H9 (cell line): ENCODE data around the gene MTRF1. TPM values are rescaled to one million over a fixed set of nuclear protein-coding genes. Genes with fewer than 3 reads are reported as not detected.

Source experiments
- DNase-seq: peaks from one replicate; pipeline ENCODE4 v3.0.0-alpha.2; 2017
- H2AFZ ChIP-seq: one replicate; pipeline ENCODE4 v1.6.1; 2013; ENCODE audit warnings: mild to moderate bottlenecking, low read length, control low read depth, moderate library complexity
- H2AK5ac ChIP-seq: 2 replicates; pipeline ENCODE4 v1.6.1; 2013; ENCODE audit warnings: low read length, control low read depth, mixed read lengths; ENCODE audit not compliant: insufficient read length
- H2BK120ac ChIP-seq: one replicate; pipeline ENCODE4 v1.6.1; 2013; ENCODE audit warnings: low read depth, mild to moderate bottlenecking, low read length, control low read depth, inconsistent platforms; ENCODE audit not compliant: poor library complexity, severe bottlenecking
- H2BK12ac ChIP-seq: 2 replicates; pipeline ENCODE4 v1.6.1; 2013; ENCODE audit warnings: low read length, control low read depth, mixed read lengths, low read depth; ENCODE audit not compliant: insufficient read length
- H2BK15ac ChIP-seq: 2 replicates; pipeline ENCODE4 v1.6.1; 2013; ENCODE audit warnings: low read depth, low read length, control low read depth
- H2BK20ac ChIP-seq: one replicate; pipeline ENCODE4 v1.6.1; 2013; ENCODE audit warnings: low read depth, mild to moderate bottlenecking, low read length, control low read depth, inconsistent platforms; ENCODE audit not compliant: poor library complexity, severe bottlenecking
- H2BK5ac ChIP-seq: 2 replicates; pipeline ENCODE4 v1.6.1; 2013; ENCODE audit warnings: low read length, control low read depth, mixed read lengths; ENCODE audit not compliant: insufficient read length
- H3K14ac ChIP-seq: 2 replicates; pipeline ENCODE4 v1.6.1; 2013; ENCODE audit warnings: low read length, control low read depth; ENCODE audit not compliant: insufficient read depth
- H3K18ac ChIP-seq: 2 replicates; pipeline ENCODE4 v1.6.1; 2013; ENCODE audit warnings: low read depth, mild to moderate bottlenecking, mixed read lengths, low read length, control low read depth; ENCODE audit not compliant: insufficient read length
- H3K23ac ChIP-seq: 2 replicates; pipeline ENCODE4 v1.6.1; 2013; ENCODE audit warnings: low read length, control low read depth, mixed read lengths, low read depth; ENCODE audit not compliant: insufficient read length
- H3K23me2 ChIP-seq: 2 replicates; pipeline ENCODE4 v1.6.1; 2013; ENCODE audit warnings: low read depth, mild to moderate bottlenecking, mixed read lengths, low read length, control low read depth; ENCODE audit not compliant: insufficient read length, poor library complexity, severe bottlenecking
- H3K27ac ChIP-seq: 2 replicates; pipeline ENCODE4 v1.5.1; 2013; ENCODE audit warnings: low read length, control low read depth, mixed read lengths, low read depth; ENCODE audit not compliant: insufficient read length
- H3K27me3 ChIP-seq: 2 replicates; pipeline ENCODE4 v1.6.1; 2013; ENCODE audit warnings: low read length, control low read depth, inconsistent platforms; ENCODE audit not compliant: insufficient read depth
- H3K4ac ChIP-seq: 2 replicates; pipeline ENCODE4 v1.6.1; 2013; ENCODE audit warnings: low read depth, mild to moderate bottlenecking, control low read depth, inconsistent platforms, low read length, moderate library complexity
- H3K4me1 ChIP-seq: 2 replicates; pipeline ENCODE4 v1.6.1; 2013; ENCODE audit warnings: low read length, control low read depth, inconsistent platforms; ENCODE audit not compliant: insufficient read depth
- H3K4me2 ChIP-seq: 2 replicates; pipeline ENCODE4 v1.6.1; 2013; ENCODE audit warnings: low read length, control low read depth, mixed read lengths; ENCODE audit not compliant: insufficient read length, insufficient read depth
- H3K56ac ChIP-seq: 2 replicates; pipeline ENCODE4 v1.6.1; 2013; ENCODE audit warnings: low read depth, mild to moderate bottlenecking, mixed read lengths, low read length, control low read depth; ENCODE audit not compliant: insufficient read length
- H3K79me1 ChIP-seq: 2 replicates; pipeline ENCODE4 v1.6.1; 2013; ENCODE audit warnings: low read depth, mild to moderate bottlenecking, moderate library complexity, low read length, control low read depth, inconsistent platforms; ENCODE audit not compliant: insufficient read depth, poor library complexity, severe bottlenecking
- H3K79me2 ChIP-seq: 2 replicates; pipeline ENCODE4 v1.6.1; 2013; ENCODE audit warnings: low read length, control low read depth, inconsistent platforms; ENCODE audit not compliant: insufficient read depth
- H3K9ac ChIP-seq: 2 replicates; pipeline ENCODE4 v1.6.1; 2013; ENCODE audit warnings: low read length, control low read depth, mixed read lengths; ENCODE audit not compliant: insufficient read length; ENCODE audit errors: extremely low read depth
- H3K9me3 ChIP-seq: one replicate; pipeline ENCODE4 v1.6.1; 2013; ENCODE audit warnings: low read depth, low read length, inconsistent platforms; ENCODE audit not compliant: control insufficient read depth
- H3T11ph ChIP-seq: one replicate; pipeline ENCODE4 v1.6.1; 2013; ENCODE audit warnings: mild to moderate bottlenecking, low read length, control low read depth, inconsistent platforms
- H4K20me1 ChIP-seq: one replicate; pipeline ENCODE4 v1.6.1; 2013; ENCODE audit not compliant: control insufficient read depth, insufficient read length, insufficient read depth
- H4K5ac ChIP-seq: 2 replicates; pipeline ENCODE4 v1.6.1; 2013; ENCODE audit warnings: low read depth, mild to moderate bottlenecking, mixed read lengths, low read length, control low read depth; ENCODE audit not compliant: insufficient read length
- H4K8ac ChIP-seq: replicated peaks from 2 replicates; pipeline ENCODE4 v1.6.1; 2013; ENCODE audit warnings: low read length, control low read depth, mixed read lengths, low read depth; ENCODE audit not compliant: insufficient read length
- H4K91ac ChIP-seq: 2 replicates; pipeline ENCODE4 v1.6.1; 2013; ENCODE audit warnings: low read depth, mild to moderate bottlenecking, moderate library complexity, mixed read lengths, low read length, control low read depth; ENCODE audit not compliant: insufficient read length
- H3K27ac Mint-ChIP-seq, 3 experiments: 2 replicates in 2 of 3; 3 replicates in 1 of 3; pipeline ENCODE4 v1.8.0; 2020 to 2021; ENCODE audit warnings: mixed read lengths in 3 of 3, mild to moderate bottlenecking in 1 of 3, moderate library complexity in 1 of 3
- H3K27me3 Mint-ChIP-seq: 2 replicates; pipeline ENCODE4 v1.8.0; 2021; ENCODE audit warnings: low read depth, mild to moderate bottlenecking, moderate library complexity, mixed read lengths
- H3K36me3 Mint-ChIP-seq, 3 experiments: 2 replicates in 2 of 3; 3 replicates in 1 of 3; pipeline ENCODE4 v1.8.0; 2020 to 2021; ENCODE audit warnings: low read depth in 3 of 3, mixed read lengths in 3 of 3; ENCODE audit not compliant: insufficient read depth in 1 of 3
- H3K4me1 Mint-ChIP-seq, 2 experiments: 2 replicates each; pipeline ENCODE4 v1.8.0; 2020; ENCODE audit warnings: mixed read lengths in 2 of 2
- H3K4me3 Mint-ChIP-seq, 2 experiments: 2 replicates in 1 of 2; 3 replicates in 1 of 2; pipeline ENCODE4 v1.8.0; 2020 to 2021; ENCODE audit warnings: mild to moderate bottlenecking in 2 of 2, mixed read lengths in 2 of 2, moderate library complexity in 1 of 2
- H3K9me3 Mint-ChIP-seq, 2 experiments: 2 replicates in 1 of 2; 3 replicates in 1 of 2; pipeline ENCODE4 v1.8.0; 2020; ENCODE audit warnings: mild to moderate bottlenecking in 2 of 2, mixed read lengths in 2 of 2, moderate library complexity in 1 of 2
- WGBS: extraction: QIAGEN DNeasy Blood & Tissue Kit; methylation state at CpG from one replicate; pipeline ENCODE4 v1.1.7; 2013; ENCODE audit warnings: missing lambda C conversion rate, low lambda C conversion rate, mixed read lengths; ENCODE audit not compliant: insufficient read length; ENCODE audit errors: extremely low coverage; 5-methylcytosine and 5-hydroxymethylcytosine counted together
- total RNA-seq: library from RNA; stranded (reverse); gene quantifications from 2 replicates; pipeline ENCODE4 v1.2.1, GENCODE V29; 2021
- TF ChIP-seq, protein P1 (sequence below): fragments of 200-600 bp; sonication (generic); conservative IDR thresholded peaks from 3 replicates; pipeline ENCODE4 v1.8.0; 2021; ENCODE audit warnings: antibody characterized with exemption, mild to moderate bottlenecking

MTRF1 gene
- total RNA-seq, 1 experiment from 2014 or later = 16.2 TPM

GRCh38 chr13:41274881-41275280 is 11.5 kb upstream of the MTRF1 start:
- H2AFZ ChIP-seq = no peak overlapping the region
- H2BK15ac ChIP-seq = no peak overlapping the region
- no CpG with 5 or more reads among the region's 11 CpGs for WGBS
- no peak overlapping the region for H3K9ac ChIP-seq
- H4K91ac ChIP-seq = no peak overlapping the region
- no peaks in the 10 kb centered on the region; the same call in 1 of the 2 replicates for H3K27me3 Mint-ChIP-seq
- no peak overlapping the region for H2BK20ac ChIP-seq
- no peak overlapping the region for H4K8ac ChIP-seq
- no peak overlapping the region for H2BK12ac ChIP-seq
- TF ChIP-seq, protein P1, sequence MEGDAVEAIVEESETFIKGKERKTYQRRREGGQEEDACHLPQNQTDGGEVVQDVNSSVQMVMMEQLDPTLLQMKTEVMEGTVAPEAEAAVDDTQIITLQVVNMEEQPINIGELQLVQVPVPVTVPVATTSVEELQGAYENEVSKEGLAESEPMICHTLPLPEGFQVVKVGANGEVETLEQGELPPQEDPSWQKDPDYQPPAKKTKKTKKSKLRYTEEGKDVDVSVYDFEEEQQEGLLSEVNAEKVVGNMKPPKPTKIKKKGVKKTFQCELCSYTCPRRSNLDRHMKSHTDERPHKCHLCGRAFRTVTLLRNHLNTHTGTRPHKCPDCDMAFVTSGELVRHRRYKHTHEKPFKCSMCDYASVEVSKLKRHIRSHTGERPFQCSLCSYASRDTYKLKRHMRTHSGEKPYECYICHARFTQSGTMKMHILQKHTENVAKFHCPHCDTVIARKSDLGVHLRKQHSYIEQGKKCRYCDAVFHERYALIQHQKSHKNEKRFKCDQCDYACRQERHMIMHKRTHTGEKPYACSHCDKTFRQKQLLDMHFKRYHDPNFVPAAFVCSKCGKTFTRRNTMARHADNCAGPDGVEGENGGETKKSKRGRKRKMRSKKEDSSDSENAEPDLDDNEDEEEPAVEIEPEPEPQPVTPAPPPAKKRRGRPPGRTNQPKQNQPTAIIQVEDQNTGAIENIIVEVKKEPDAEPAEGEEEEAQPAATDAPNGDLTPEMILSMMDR = no peak
- H3T11ph ChIP-seq = no peak overlapping the region
- no peak overlapping the region for H3K4me2 ChIP-seq
- no peaks in the 10 kb centered on the region for H4K20me1 ChIP-seq
- H3K27ac ChIP-seq = no peak overlapping the region
- no peak overlapping the region for H2AK5ac ChIP-seq
- H3K18ac ChIP-seq = no peak overlapping the region
- H3K79me1 ChIP-seq = no peaks in the 10 kb centered on the region
- no peaks in the 10 kb centered on the region for H3K9me3 ChIP-seq
- no peak overlapping the region for H3K23ac ChIP-seq
- peaks cover 5% of the 10 kb centered on the region; the same call in 1 of the 2 replicates for H3K4me1 ChIP-seq
- H2BK5ac ChIP-seq = no peak overlapping the region
- no peaks in the 10 kb centered on the region for H3K27me3 ChIP-seq
- peaks cover 22 to 32% of the 10 kb centered on the region in 2 experiments for H3K4me1 Mint-ChIP-seq
- H4K5ac ChIP-seq = no peak overlapping the region
- H3K79me2 ChIP-seq = no peaks in the 10 kb centered on the region
- H3K27ac Mint-ChIP-seq = no peak overlapping the region
- no peak for DNase-seq
- no peak overlapping the region for H2BK120ac ChIP-seq
- no peak overlapping the region for H3K14ac ChIP-seq
- H3K9me3 Mint-ChIP-seq = peaks cover 10 to 19% of the 10 kb centered on the region in 2 experiments; a peak in 4 of 5 replicates
- H3K4ac ChIP-seq = no peak overlapping the region
- H3K36me3 Mint-ChIP-seq = peaks cover 0 to 8% (median 0%) of the 10 kb centered on the region in 3 experiments; a peak in 5 of 7 replicates
- H3K23me2 ChIP-seq = no peaks in the 10 kb centered on the region
- no peak overlapping the region for H3K4me3 Mint-ChIP-seq
- H3K56ac ChIP-seq = no peak overlapping the region
